ENCODE results near the gene RGPD6.
"Not testable (repeated sequence)": the region's sequence is repeated elsewhere in the genome, so short reads cannot be mapped to it uniquely, and the experiment has no call there.

The RGPD6 gene

GRCh38 chr2:110481200-110481599 lies 95.8 kb downstream of the RGPD6 start:
- DNase-seq (ENCODE audit: low read depth), result not testable (repeated sequence)

DNA sequence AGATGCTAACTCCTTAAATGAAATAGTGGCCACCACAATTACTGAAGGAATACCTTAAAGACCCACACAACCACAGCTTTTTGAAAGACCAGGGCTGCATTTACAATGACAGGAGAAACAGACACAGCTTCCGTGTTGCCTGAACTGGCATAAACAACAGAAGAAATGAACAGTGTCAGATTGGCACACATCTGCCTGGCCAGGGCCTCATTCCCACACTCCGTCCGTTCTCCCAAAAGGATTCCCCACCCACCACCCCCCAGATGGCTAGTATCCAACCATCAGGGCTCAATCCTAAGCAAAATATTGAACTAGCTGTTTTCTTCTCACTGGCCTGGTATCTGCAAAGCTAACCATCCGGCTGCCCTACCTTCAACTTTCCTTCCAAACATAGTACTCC lies 96.9 kb downstream of the RGPD6 start:
- DNase-seq (ENCODE audit: low read depth), result not testable (repeated sequence)

GRCh38 chr2:110477370-110477769 lies 99.7 kb downstream of the RGPD6 start:
- DNase-seq (ENCODE audit: low read depth), result not testable (repeated sequence)

- DNase-seq (ENCODE audit: low read depth), result not testable (repeated sequence)
Measured at GRCh38 chr2:110476952-110477351, 100.1 kb downstream of the RGPD6 start.

DNA sequence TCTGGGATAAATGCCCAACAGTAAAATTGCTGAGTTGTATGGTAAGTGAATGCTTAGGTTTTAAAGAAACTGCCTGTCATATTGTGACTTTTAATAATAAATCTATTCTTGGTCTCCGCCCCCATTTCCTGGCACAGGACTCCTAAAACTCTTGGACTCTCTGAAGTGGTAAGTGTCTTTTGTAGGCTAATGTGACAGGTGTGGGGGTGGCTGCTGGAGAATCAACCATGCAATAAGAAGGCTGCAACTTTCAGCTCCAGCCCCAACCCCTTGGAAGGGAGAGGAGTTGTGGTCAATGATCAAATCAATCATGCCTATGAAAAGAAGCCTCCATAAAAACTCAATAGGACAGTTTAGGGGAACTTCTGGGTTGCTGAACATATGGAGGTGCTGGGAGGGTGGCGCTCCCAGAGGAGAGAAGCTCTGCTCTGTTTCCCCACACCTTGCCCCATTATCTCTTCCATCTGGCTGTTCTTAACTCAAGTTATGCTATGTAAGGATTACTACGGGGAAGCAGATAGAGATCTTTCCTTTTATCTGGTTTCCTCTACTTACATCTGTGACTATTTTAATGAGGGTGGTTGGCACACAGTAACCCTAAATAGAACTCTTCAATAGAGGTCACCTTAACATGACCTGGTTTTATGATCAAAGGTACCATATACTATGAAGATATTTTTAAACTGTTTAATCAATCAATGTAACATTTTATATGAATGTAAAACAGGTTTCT lies 101.2 kb downstream of the RGPD6 start:
- not testable (repeated sequence) for DNase-seq (ENCODE audit: low read depth)

GRCh38 chr2:110474898-110475297 lies 102.1 kb downstream of the RGPD6 start:
- DNase-seq (ENCODE audit: low read depth), result not testable (repeated sequence)

DNA sequence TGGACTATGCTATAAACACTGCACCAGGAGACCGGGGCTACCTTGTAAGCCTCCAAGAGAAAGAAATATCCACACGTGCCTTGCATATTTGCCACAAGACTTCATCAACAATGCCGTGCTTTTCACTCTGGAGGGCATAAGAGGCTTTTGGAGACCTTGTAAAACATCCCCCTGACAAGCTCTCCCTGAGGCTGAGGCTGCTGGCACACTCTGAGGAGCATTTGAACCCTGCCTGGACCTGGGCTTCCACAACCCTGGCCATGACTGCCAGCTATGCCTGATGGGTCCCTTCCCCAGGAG lies 104.0 kb downstream of the RGPD6 start:
- DNase-seq (ENCODE audit: low read depth), result not testable (repeated sequence)

DNA sequence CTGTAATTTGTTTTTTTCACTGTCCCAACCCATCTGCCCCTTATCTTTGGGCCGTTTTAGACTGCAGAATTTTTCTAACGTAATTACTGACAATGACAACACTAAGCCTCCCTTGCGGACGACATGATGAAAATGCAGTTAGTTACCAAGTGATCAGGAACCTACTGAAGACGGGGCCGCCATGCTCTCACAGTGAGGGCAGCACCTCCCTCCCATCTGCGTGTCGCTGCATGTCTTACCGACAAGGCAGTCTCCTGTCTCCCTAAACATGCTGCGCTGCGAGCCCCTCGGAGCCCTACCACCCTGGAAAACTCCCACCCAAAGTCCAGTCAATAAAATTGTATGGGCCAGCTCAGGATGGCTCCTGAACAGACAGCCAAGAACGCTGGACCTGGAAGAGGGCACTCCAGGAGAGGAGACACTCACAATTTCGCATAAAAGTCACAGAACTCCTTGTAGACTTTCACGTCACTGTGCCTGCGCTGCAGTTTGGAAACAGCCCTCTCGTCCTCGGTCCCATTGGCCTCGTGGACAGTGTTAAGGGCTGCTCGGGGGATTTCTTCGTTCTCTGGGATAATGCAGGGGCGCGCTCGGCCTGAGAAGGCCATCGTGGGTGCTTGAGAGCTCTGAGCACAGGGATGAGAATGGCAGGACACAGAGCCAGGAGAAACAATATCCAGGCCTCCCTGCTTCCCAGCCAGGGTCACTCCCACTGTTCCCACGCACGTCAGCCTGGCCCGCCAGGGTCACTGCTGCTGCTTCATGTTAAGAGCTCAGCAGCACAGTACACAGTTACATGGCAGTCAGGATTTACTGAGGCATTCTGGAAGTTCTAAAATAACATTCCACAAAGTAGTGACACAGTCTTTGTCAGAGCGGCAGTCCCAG lies 104.6 kb downstream of the RGPD6 start, which contains the start of gene LIMS4:
Gene LIMS4, minus strand, starts transcription at position 646 of the 888 bp plus-strand sequence. Its CDS starts 38 bp downstream, at position 608.
- not testable (repeated sequence) for DNase-seq (ENCODE audit: low read depth)

DNA sequence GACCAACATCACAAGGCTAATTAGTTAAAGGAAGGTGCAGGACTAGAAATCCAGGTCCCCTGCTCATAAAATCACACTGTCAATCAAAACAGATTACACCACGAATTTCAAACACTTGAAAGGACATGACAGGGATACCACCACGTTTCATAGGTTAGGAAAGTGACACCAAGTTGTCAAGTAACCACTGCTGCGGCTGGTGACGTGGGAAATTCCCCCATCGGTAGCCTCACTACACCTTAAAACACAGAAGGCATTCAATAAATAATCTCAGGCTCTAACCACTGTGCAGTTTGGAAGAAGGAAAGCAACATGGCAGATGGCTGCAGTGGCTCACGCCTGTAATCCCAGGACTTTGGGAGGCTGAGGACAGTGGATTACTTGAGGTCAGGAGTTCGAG lies 108.1 kb downstream of the RGPD6 start:
- DNase-seq (ENCODE audit: low read depth), result not testable (repeated sequence)

DNA sequence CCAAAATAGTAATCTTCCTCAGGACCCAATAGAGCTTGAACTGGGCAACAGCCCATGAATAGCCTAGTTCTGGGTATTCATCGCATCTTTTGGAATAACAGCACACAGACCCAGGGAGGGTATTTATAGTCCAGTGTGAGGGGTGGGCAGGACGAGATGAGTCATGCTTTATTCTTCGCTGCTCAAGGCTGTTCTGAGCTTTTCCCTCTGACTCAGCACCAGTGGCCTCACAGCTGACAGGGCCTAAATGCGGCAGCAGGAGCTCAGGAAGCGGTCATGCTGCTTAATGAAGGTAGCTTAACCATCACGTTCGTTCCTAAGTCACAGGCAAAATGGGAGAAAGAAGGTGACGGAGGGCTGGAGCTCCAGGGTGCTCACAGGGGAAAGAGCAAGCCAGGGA lies 111.7 kb downstream of the RGPD6 start:
- DNase-seq (ENCODE audit: low read depth), result not testable (repeated sequence)

Measured in stimulated activated CD8-positive, alpha-beta memory T cell treated with anti-CD3 and anti-CD28 coated beads, Interleukin-15, amount 100 ng/mL, for 24 hours (primary cell).